SKM-1 treated with dmso at 0.1 percent for 144 hours (cell line): ENCODE data around the gene MAN1C1.

Source experiments
- DNase-seq: peaks from one replicate; lab custom pipeline; 2025; ENCODE audit not compliant: unreplicated experiment; lab: John Stamatoyannopoulos, UW

Gene MAN1C1

GRCh38 chr1:25832336-25833037 is 215.9 kb downstream of the MAN1C1 start:
- no peak for DNase-seq

GRCh38 chr1:25833158-25833557 is 216.6 kb downstream of the MAN1C1 start:
- no peak for DNase-seq
